Smooth muscle cell (in vitro differentiated cells): ENCODE measurements around the gene IPP. TPM values are rescaled to one million over a fixed set of nuclear protein-coding genes. Genes with fewer than 3 reads are reported as not detected.

Source experiments
- DNase-seq: peaks from one replicate; lab custom pipeline; 2025; ENCODE audit not compliant: unreplicated experiment; lab: John Stamatoyannopoulos, UW
- H2AFZ ChIP-seq: fragments of 200-600 bp; sonication (generic); 2 replicates; pipeline ENCODE4 v1.6.0; 2016; ENCODE audit warnings: antibody characterized with exemption, low read depth, mild to moderate bottlenecking
- H3F3A ChIP-seq: fragments of 200-600 bp; sonication (generic); 2 replicates; pipeline ENCODE4 v1.6.0; 2017; ENCODE audit warnings: antibody characterized with exemption, low read depth
- H3K27ac ChIP-seq: fragments of 200-600 bp; sonication (generic); 2 replicates; pipeline ENCODE4 v1.5.1; 2016; ENCODE audit warnings: low read depth, mild to moderate bottlenecking
- H3K27me3 ChIP-seq: fragments of 200-600 bp; sonication (generic); 2 replicates; pipeline ENCODE4 v1.6.1; 2016; ENCODE audit warnings: low read depth, mild to moderate bottlenecking
- H3K36me3 ChIP-seq: fragments of 200-600 bp; sonication (generic); 2 replicates; pipeline ENCODE4 v1.5.1; 2016; ENCODE audit warnings: low read depth
- H3K4me1 ChIP-seq: fragments of 200-600 bp; sonication (generic); 2 replicates; pipeline ENCODE4 v1.5.1; 2016; ENCODE audit warnings: low read depth
- H3K4me2 ChIP-seq: fragments of 200-600 bp; sonication (generic); 2 replicates; pipeline ENCODE4 v1.6.0; 2016; ENCODE audit warnings: mild to moderate bottlenecking
- H3K4me3 ChIP-seq: fragments of 200-600 bp; sonication (generic); 2 replicates; pipeline ENCODE4 v1.5.1; 2016; ENCODE audit warnings: mild to moderate bottlenecking
- H3K79me2 ChIP-seq: fragments of 200-600 bp; sonication (generic); 2 replicates; pipeline ENCODE4 v1.6.0; 2016; ENCODE audit warnings: low read depth, mild to moderate bottlenecking
- H3K9ac ChIP-seq: fragments of 200-600 bp; sonication (generic); 2 replicates; pipeline ENCODE4 v1.6.0; 2016; ENCODE audit warnings: low read depth
- H3K9me3 ChIP-seq: fragments of 200-600 bp; sonication (generic); replicated peaks from 2 replicates; pipeline ENCODE4 v1.5.1; 2016; ENCODE audit warnings: low read depth
- H4K20me1 ChIP-seq: fragments of 200-600 bp; sonication (generic); 2 replicates; pipeline ENCODE4 v1.6.0; 2016; ENCODE audit warnings: low read depth
- CTCF ChIP-seq: fragments of 200-600 bp; sonication (generic); IDR thresholded peaks from 2 replicates; pipeline ENCODE4 v1.5.1; 2017; ENCODE audit warnings: borderline replicate concordance, mild to moderate bottlenecking, antibody characterized with exemption; ENCODE audit not compliant: insufficient read depth, poor library complexity, severe bottlenecking
- WGBS: methylation state at CpG from one replicate; pipeline ENCODE4 v1.1.7; 2016; ENCODE audit warnings: low lambda C conversion rate; 5-methylcytosine and 5-hydroxymethylcytosine counted together
- polyA plus RNA-seq: library from polyadenylated mRNA; unstranded; fragments of >200 nt; fragmentation: Nextera tagmentation; extraction: Ambion mirVana; gene quantifications from 2 replicates; pipeline ENCODE4 v1.2.1, GENCODE V29; 2016
- total RNA-seq: library from RNA; depleted of rRNA; stranded (reverse); fragments of >200 nt; gene quantifications from 2 replicates; pipeline ENCODE4 v1.2.3, GENCODE V29; 2014

IPP gene
- total and polyA plus RNA-seq, 2 experiments from 2014 or later: 9.9 to 14.8 TPM

GRCh38 chr1:45659222-45659621, 91.2 kb downstream of the IPP start:
- WGBS: 98% methylated on average over 2 of the region's 2 CpGs
- TF ChIP-seq CTCF: no peak
- Histone ChIP-seq H3F3A (no peaks in the 10 kb centered on the region), H3K79me2 (peaks cover 68% of the 10 kb centered on the region), H3K4me1 (no peaks in the 10 kb centered on the region), H4K20me1 (peaks cover 80% of the 10 kb centered on the region), H3K4me2 (no peak overlapping the region), H3K4me3 (no peak overlapping the region), H2AFZ (no peak overlapping the region), H3K9ac (no peak overlapping the region), H3K27me3 (no peaks in the 10 kb centered on the region), H3K36me3 (peaks cover 32% of the 10 kb centered on the region), H3K27ac (no peak overlapping the region), H3K9me3 (no peaks in the 10 kb centered on the region)
- no peak for DNase-seq

- Histone ChIP-seq H2AFZ (no peak overlapping the region), H3K36me3 (peaks cover 35% of the 10 kb centered on the region), H3K27me3 (no peaks in the 10 kb centered on the region), H3F3A (no peaks in the 10 kb centered on the region), H3K79me2 (peaks cover 61% of the 10 kb centered on the region), H3K9me3 (no peaks in the 10 kb centered on the region), H4K20me1 (peaks cover 76% of the 10 kb centered on the region), H3K4me3 (no peak overlapping the region), H3K4me1 (no peaks in the 10 kb centered on the region), H3K27ac (no peak overlapping the region), H3K4me2 (no peak overlapping the region), H3K9ac (no peak overlapping the region)
- no peak for DNase-seq
- 100% methylated on average over 2 of the region's 2 CpGs for WGBS
- no peak for TF ChIP-seq CTCF
These were observed 92.3 kb downstream of the IPP start for GRCh38 chr1:45658171-45658570.

GRCh38 chr1:45656573-45657226, 93.8 kb downstream of the IPP start:
- Histone ChIP-seq H2AFZ (no peak overlapping the region), H3K79me2 (peaks cover 46% of the 10 kb centered on the region), H3K27me3 (no peaks in the 10 kb centered on the region), H3F3A (no peaks in the 10 kb centered on the region), H3K27ac (no peak overlapping the region), H3K36me3 (peaks cover 35% of the 10 kb centered on the region), H4K20me1 (peaks cover 67% of the 10 kb centered on the region), H3K9ac (no peak overlapping the region), H3K4me1 (no peaks in the 10 kb centered on the region), H3K4me2 (no peak overlapping the region), H3K9me3 (no peaks in the 10 kb centered on the region), H3K4me3 (no peak overlapping the region)
- WGBS: 96% methylated on average over 3 of the region's 3 CpGs
- no peak for TF ChIP-seq CTCF
- no peak for DNase-seq
